Measurements from ENCODE around the gene SRMS.

The SRMS gene

GRCh38 chr20:63579017-63579694 lies 31.6 kb upstream of the SRMS start:
- no peaks in the 10 kb centered on the region for H3K79me2 ChIP-seq (ENCODE audit: insufficient read depth, low read depth)
- peaks cover 86% of the 10 kb centered on the region for H3K27me3 ChIP-seq (ENCODE audit: insufficient read depth, low read depth)
- H3K36me3 ChIP-seq (ENCODE audit: insufficient read depth), result no peaks in the 10 kb centered on the region
- H4K20me1 ChIP-seq (ENCODE audit: insufficient read depth), result no peaks in the 10 kb centered on the region
- H3K4me3 ChIP-seq (IDR thresholded peaks at IDR 0.05; ENCODE audit: insufficient read depth, low read depth, low read length), result no peak overlapping the region
- no peak overlapping the region for H3K4me2 ChIP-seq
- no peak overlapping the region for H3K9ac ChIP-seq
- no peak overlapping the region for H2AFZ ChIP-seq (ENCODE audit: low read depth)
- TF ChIP-seq CTCF (conservative IDR thresholded peaks at IDR 0.05; ENCODE audit: low read depth, low read length), result no peak
- H3K27ac ChIP-seq, result no peak overlapping the region
- H3K4me1 ChIP-seq (ENCODE audit: low read depth, poor library complexity, severe bottlenecking), result peaks cover 6% of the 10 kb centered on the region

GRCh38 chr20:63578224-63579016 lies 30.9 kb upstream of the SRMS start:
- Histone ChIP-seq H4K20me1 (ENCODE audit: insufficient read depth) (no peaks in the 10 kb centered on the region), H3K27me3 (ENCODE audit: insufficient read depth, low read depth) (peaks cover 83% of the 10 kb centered on the region), H3K9ac (no peak overlapping the region), H3K4me1 (ENCODE audit: low read depth, poor library complexity, severe bottlenecking) (peaks cover 6% of the 10 kb centered on the region), H3K79me2 (ENCODE audit: insufficient read depth, low read depth) (no peaks in the 10 kb centered on the region), H2AFZ (ENCODE audit: low read depth) (no peak overlapping the region), H3K27ac (no peak overlapping the region), H3K4me2 (no peak overlapping the region), H3K36me3 (ENCODE audit: insufficient read depth) (no peaks in the 10 kb centered on the region), H3K4me3 (IDR thresholded peaks at IDR 0.05; ENCODE audit: insufficient read depth, low read depth, low read length) (no peak overlapping the region)
- TF ChIP-seq CTCF (conservative IDR thresholded peaks at IDR 0.05; ENCODE audit: low read depth, low read length), result no peak

- Histone ChIP-seq H3K4me3 (IDR thresholded peaks at IDR 0.05; ENCODE audit: insufficient read depth, low read depth, low read length) (no peak overlapping the region), H3K9ac (no peak overlapping the region), H3K27ac (no peak overlapping the region), H2AFZ (ENCODE audit: low read depth) (no peak overlapping the region), H3K79me2 (ENCODE audit: insufficient read depth, low read depth) (no peaks in the 10 kb centered on the region), H4K20me1 (ENCODE audit: insufficient read depth) (no peaks in the 10 kb centered on the region), H3K27me3 (ENCODE audit: insufficient read depth, low read depth) (peaks cover 80% of the 10 kb centered on the region), H3K4me2 (no peak overlapping the region), H3K36me3 (ENCODE audit: insufficient read depth) (no peaks in the 10 kb centered on the region), H3K4me1 (ENCODE audit: low read depth, poor library complexity, severe bottlenecking) (peaks cover 6% of the 10 kb centered on the region)
- TF ChIP-seq CTCF (conservative IDR thresholded peaks at IDR 0.05; ENCODE audit: low read depth, low read length), result no peak
These were observed 29.9 kb upstream of the SRMS start for GRCh38 chr20:63577317-63577894.

- no peak overlapping the region for H3K27ac ChIP-seq
- no peaks in the 10 kb centered on the region for H3K79me2 ChIP-seq (ENCODE audit: insufficient read depth, low read depth)
- TF ChIP-seq CTCF (conservative IDR thresholded peaks at IDR 0.05; ENCODE audit: low read depth, low read length), result no peak
- no peak overlapping the region for H3K4me3 ChIP-seq (IDR thresholded peaks at IDR 0.05; ENCODE audit: insufficient read depth, low read depth, low read length)
- H4K20me1 ChIP-seq (ENCODE audit: insufficient read depth), result no peaks in the 10 kb centered on the region
- H2AFZ ChIP-seq (ENCODE audit: low read depth), result no peak overlapping the region
- H3K36me3 ChIP-seq (ENCODE audit: insufficient read depth), result no peaks in the 10 kb centered on the region
- H3K4me2 ChIP-seq, result no peak overlapping the region
- H3K9ac ChIP-seq, result no peak overlapping the region
- H3K4me1 ChIP-seq (ENCODE audit: low read depth, poor library complexity, severe bottlenecking), result peaks cover 6% of the 10 kb centered on the region
- peaks cover 69% of the 10 kb centered on the region for H3K27me3 ChIP-seq (ENCODE audit: insufficient read depth, low read depth)
These were observed 28.8 kb upstream of the SRMS start for GRCh38 chr20:63576311-63576710.

All from KMS-11 (cell line).